A549 (cell line): ENCODE data around the gene COQ8B. TPM values are rescaled to one million over a fixed set of nuclear protein-coding genes. Genes with fewer than 3 reads are reported as not detected.

Experiments
- BHLHE40 ChIP-seq: IDR thresholded peaks from 2 replicates; pipeline ENCODE4 v1.6.1; 2012; ENCODE audit warnings: low read depth, low read length, inconsistent platforms
- CBX2 ChIP-seq: fragments of 200-600 bp; sonication (generic); IDR thresholded peaks from 2 replicates; pipeline ENCODE4 v1.6.1; 2016; ENCODE audit warnings: low read depth, mild to moderate bottlenecking, borderline replicate concordance
- CBX8 ChIP-seq: fragments of 200-600 bp; sonication (generic); IDR thresholded peaks from 2 replicates; pipeline ENCODE4 v1.6.1; 2016
- CEBPB ChIP-seq, 2 experiments: fragments of >200 bp in 1 of 2; sonication (Bioruptor Twin) in 1 of 2; formaldehyde crosslinking in 1 of 2; IDR thresholded peaks; 2 replicates each; pipeline ENCODE4 v1.6.1; 2012 to 2016
- CHD2 ChIP-seq: fragments of 150-350 bp; IDR thresholded peaks from 2 replicates; pipeline ENCODE4 v1.6.1; 2014; ENCODE audit warnings: low read length; ENCODE audit not compliant: partially characterized antibody
- E2F6 ChIP-seq: IDR thresholded peaks from 2 replicates; pipeline ENCODE4 v1.6.1; 2012; ENCODE audit warnings: low read depth, borderline replicate concordance
- EHF ChIP-seq: fragments of 250-450 bp; sonication (Bioruptor Pico); IDR thresholded peaks from 2 replicates; pipeline ENCODE4 v1.5.0; 2020; ENCODE audit warnings: mild to moderate bottlenecking
- ESRRA ChIP-seq: fragments of 150-350 bp; IDR thresholded peaks from 2 replicates; pipeline ENCODE4 v1.6.1; 2014; ENCODE audit warnings: mild to moderate bottlenecking, low read length, borderline replicate concordance
- FOSB ChIP-seq: fragments of 250-450 bp; sonication (Bioruptor Pico); IDR thresholded peaks from 2 replicates; pipeline ENCODE4 v1.5.0; 2020; ENCODE audit warnings: mild to moderate bottlenecking, moderate library complexity
- FOSL2 ChIP-seq, 2 experiments: fragments of 450-650 bp in 1 of 2; fragments of >200 bp in 1 of 2; sonication (Bioruptor Twin) in 1 of 2; formaldehyde crosslinking; IDR thresholded peaks; 2 replicates each; pipeline versions ENCODE4 v1.5.0 to v1.6.1; 2016 to 2020; ENCODE audit warnings: mild to moderate bottlenecking in 1 of 2, moderate library complexity in 1 of 2
- FOXS1 ChIP-seq: fragments of 250-450 bp; sonication (Bioruptor Pico); IDR thresholded peaks from 2 replicates; pipeline ENCODE4 v1.5.0; 2020; ENCODE audit warnings: mild to moderate bottlenecking, moderate library complexity
- HDAC2 ChIP-seq: fragments of 200-600 bp; sonication (generic); IDR thresholded peaks from 2 replicates; pipeline ENCODE4 v1.6.1; 2016
- HOXA7 ChIP-seq: fragments of 250-450 bp; sonication (Bioruptor Pico); IDR thresholded peaks from 2 replicates; pipeline ENCODE4 v1.5.0; 2020; ENCODE audit warnings: mild to moderate bottlenecking, moderate library complexity
- HOXB13 ChIP-seq: fragments of 250-450 bp; sonication (Bioruptor Pico); IDR thresholded peaks from 2 replicates; pipeline ENCODE4 v1.5.0; 2020; ENCODE audit warnings: low read depth, mild to moderate bottlenecking, moderate library complexity
- HOXB5 ChIP-seq: fragments of 250-450 bp; sonication (Bioruptor Pico); IDR thresholded peaks from 2 replicates; pipeline ENCODE4 v1.5.0; 2020; ENCODE audit warnings: mild to moderate bottlenecking, moderate library complexity
- KDM1A ChIP-seq: fragments of 200-600 bp; sonication (generic); IDR thresholded peaks from 2 replicates; pipeline ENCODE4 v1.6.1; 2016; ENCODE audit warnings: low read depth, mild to moderate bottlenecking
- KDM5A ChIP-seq: fragments of 200-600 bp; sonication (generic); IDR thresholded peaks from 2 replicates; pipeline ENCODE4 v1.6.1; 2016; ENCODE audit warnings: antibody characterized with exemption, mild to moderate bottlenecking
- MAFK ChIP-seq: fragments of 450-650 bp; IDR thresholded peaks from 2 replicates; pipeline ENCODE4 v1.6.1; 2014; ENCODE audit not compliant: partially characterized antibody
- MAX ChIP-seq: IDR thresholded peaks from 2 replicates; pipeline ENCODE4 v1.6.1; 2012
- MAZ ChIP-seq: fragments of 150-350 bp; IDR thresholded peaks from 2 replicates; pipeline ENCODE4 v1.6.1; 2014; ENCODE audit warnings: antibody characterized with exemption, low read depth, low read length, borderline replicate concordance
- MYC ChIP-seq: IDR thresholded peaks from 2 replicates; pipeline ENCODE4 v1.6.1; 2012; ENCODE audit warnings: mild to moderate bottlenecking, inconsistent platforms, low read length, improper control_type of control experiment, borderline replicate concordance
- NPAS2 ChIP-seq: fragments of 250-450 bp; sonication (Bioruptor Pico); IDR thresholded peaks from 2 replicates; pipeline ENCODE4 v1.8.0; 2022; ENCODE audit warnings: mild to moderate bottlenecking, moderate library complexity, borderline replicate concordance
- NR3C1 ChIP-seq: fragments of >200 bp; sonication (Bioruptor Twin); formaldehyde crosslinking; IDR thresholded peaks from 3 replicates; pipeline ENCODE4 v1.6.1; 2017
- PBX3 ChIP-seq: IDR thresholded peaks from 2 replicates; pipeline ENCODE4 v1.6.1; 2012
- POLR2A ChIP-seq: IDR thresholded peaks from 2 replicates; pipeline ENCODE4 v1.6.1; 2012; ENCODE audit warnings: mild to moderate bottlenecking, low read length
- POLR2AphosphoS2 ChIP-seq: conservative IDR thresholded peaks from 2 replicates; pipeline ENCODE4 v1.6.1; 2012; ENCODE audit warnings: low read length, improper control_type of control experiment, inconsistent platforms
- RCOR1 ChIP-seq: fragments of 150-350 bp; IDR thresholded peaks from 2 replicates; pipeline ENCODE4 v1.6.1; 2014; ENCODE audit warnings: antibody characterized with exemption, low read length, low read depth
- SMC3 ChIP-seq: fragments of >200 bp; sonication (Bioruptor Twin); formaldehyde crosslinking; IDR thresholded peaks from 3 replicates; pipeline ENCODE4 v1.6.1; 2018; ENCODE audit warnings: inconsistent platforms
- SREBF2 ChIP-seq: fragments of 450-650 bp; IDR thresholded peaks from 2 replicates; pipeline ENCODE4 v1.6.1; 2014; ENCODE audit warnings: mild to moderate bottlenecking, moderate library complexity
- TFCP2L1 ChIP-seq: fragments of 250-450 bp; sonication (Bioruptor Pico); IDR thresholded peaks from 2 replicates; pipeline ENCODE4 v1.5.0; 2021; ENCODE audit warnings: mild to moderate bottlenecking
- TP53 ChIP-seq: fragments of 250-450 bp; sonication (Bioruptor Pico); IDR thresholded peaks from 2 replicates; pipeline ENCODE4 v1.5.0; 2021; ENCODE audit warnings: mild to moderate bottlenecking, moderate library complexity
- USF2 ChIP-seq: fragments of 450-650 bp; IDR thresholded peaks from 2 replicates; pipeline ENCODE4 v1.6.1; 2014; ENCODE audit warnings: antibody characterized with exemption
- ZC3H11A ChIP-seq: fragments of 450-650 bp; IDR thresholded peaks from 2 replicates; pipeline ENCODE4 v1.6.1; 2014; ENCODE audit warnings: antibody characterized with exemption, mild to moderate bottlenecking
- ZFP36 ChIP-seq: fragments of 450-650 bp; IDR thresholded peaks from 2 replicates; pipeline ENCODE4 v1.6.1; 2014; ENCODE audit warnings: borderline replicate concordance; ENCODE audit not compliant: partially characterized antibody
- ZNF302 ChIP-seq: fragments of 250-450 bp; sonication (Bioruptor Pico); IDR thresholded peaks from 2 replicates; pipeline ENCODE4 v1.9.0; 2021; ENCODE audit warnings: inconsistent platforms, mild to moderate bottlenecking, moderate library complexity
- ZSCAN20 ChIP-seq: fragments of 250-450 bp; sonication (Bioruptor Pico); IDR thresholded peaks from 2 replicates; pipeline ENCODE4 v1.8.0; 2022; ENCODE audit warnings: mild to moderate bottlenecking, moderate library complexity
- polyA plus RNA-seq, 4 experiments: library from polyadenylated mRNA; depleted of rRNA in 3 of 4; stranded (reverse); fragments of >200 nt; fragmentation: RNase III in 1 of 4; extraction: RNeasy Plus Mini Kit Qiagen cat#74134 plus additional on column Dnase treatment in 1 of 4; gene quantifications; 2 replicates in 3 of 4; 3 replicates in 1 of 4; pipeline ENCODE4 v1.2.3, GENCODE V29; 2011 to 2017
- TF ChIP-seq, protein P1 (sequence below): fragments of >200 bp; sonication (Bioruptor Twin); formaldehyde crosslinking; IDR thresholded peaks from 2 replicates; pipeline ENCODE4 v1.6.1; 2016
- TF ChIP-seq, protein P2 (sequence below): fragments of 250-450 bp; sonication (Bioruptor Pico); IDR thresholded peaks from 2 replicates; pipeline ENCODE4 v1.5.0; 2021; ENCODE audit warnings: mild to moderate bottlenecking, moderate library complexity, borderline replicate concordance

The COQ8B gene
- polyA plus RNA-seq, 2 of the 4 experiments (the other 2 are of a cell fraction): 47.2 to 63.6 TPM

- TF ChIP-seq EHF (CRISPR knock-in tag) (peak; percentile 85), TFCP2L1 (CRISPR knock-in tag) (peak; percentile 97), POLR2AphosphoS2 (no peak), FOXS1 (peak; percentile 83), RCOR1 (no peak; the same call in 1 of the 2 replicates), ZNF302 (CRISPR knock-in tag) (no peak), MAX (peak; percentile 99), MAZ (peak; percentile 96; the same call in 1 of the 2 replicates), FOSB (no peak; the same call in 1 of the 2 replicates), TP53 (CRISPR knock-in tag) (peak; percentile 92), ZSCAN20 (no peak), E2F6 (peak; percentile 98), NPAS2 (CRISPR knock-in tag) (peak; percentile 97), POLR2A (peak; percentile 52; the same call in 1 of the 2 replicates), FOSL2 (IDR thresholded peaks at IDR 0.05) (no peak), FOSL2 (CRISPR knock-in tag; IDR thresholded peaks at IDR 0.05) (peak; percentile 81), ZFP36 (no peak), KDM1A (no peak), CBX8 (no peak), USF2 (peak; percentile 100), NR3C1 (no peak), HOXA7 (CRISPR knock-in tag) (peak; percentile 32; the same call in 1 of the 2 replicates), MAFK (no peak), CEBPB (IDR thresholded peaks at IDR 0.05) (0 out of 4 replicates have a peak, but pooled peaks of 1 of the 2 experiments have one; percentile 46), HDAC2 (no peak), HOXB5 (CRISPR knock-in tag) (peak; percentile 96), ESRRA (peak; percentile 97), BHLHE40 (peak; percentile 64), HOXB13 (CRISPR knock-in tag) (peak; percentile 93), KDM5A (no peak), PBX3 (peak; percentile 82), CBX2 (no peak), SMC3 (no peak), ZC3H11A (no peak), SREBF2 (no peak), MYC (peak; percentile 89), CHD2 (no peak)
- TF ChIP-seq, protein P1, sequence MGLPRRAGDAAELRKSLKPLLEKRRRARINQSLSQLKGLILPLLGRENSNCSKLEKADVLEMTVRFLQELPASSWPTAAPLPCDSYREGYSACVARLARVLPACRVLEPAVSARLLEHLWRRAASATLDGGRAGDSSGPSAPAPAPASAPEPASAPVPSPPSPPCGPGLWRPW: no peak
- TF ChIP-seq, protein P2, sequence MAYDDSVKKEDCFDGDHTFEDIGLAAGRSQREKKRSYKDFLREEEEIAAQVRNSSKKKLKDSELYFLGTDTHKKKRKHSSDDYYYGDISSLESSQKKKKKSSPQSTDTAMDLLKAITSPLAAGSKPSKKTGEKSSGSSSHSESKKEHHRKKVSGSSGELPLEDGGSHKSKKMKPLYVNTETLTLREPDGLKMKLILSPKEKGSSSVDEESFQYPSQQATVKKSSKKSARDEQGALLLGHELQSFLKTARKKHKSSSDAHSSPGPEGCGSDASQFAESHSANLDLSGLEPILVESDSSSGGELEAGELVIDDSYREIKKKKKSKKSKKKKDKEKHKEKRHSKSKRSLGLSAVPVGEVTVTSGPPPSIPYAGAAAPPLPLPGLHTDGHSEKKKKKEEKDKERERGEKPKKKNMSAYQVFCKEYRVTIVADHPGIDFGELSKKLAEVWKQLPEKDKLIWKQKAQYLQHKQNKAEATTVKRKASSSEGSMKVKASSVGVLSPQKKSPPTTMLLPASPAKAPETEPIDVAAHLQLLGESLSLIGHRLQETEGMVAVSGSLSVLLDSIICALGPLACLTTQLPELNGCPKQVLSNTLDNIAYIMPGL (CRISPR knock-in tag): no peak; the same call in 1 of the 2 replicates
- TF ChIP-seq, all 56 proteins: peak for 24
Measured at GRCh38 chr19:40750058-40750873, 33.6 kb upstream of the COQ8B start, which contains the start of gene ACTMAP (continued).
